T follicular helper cell (primary cell): ENCODE results near the gene FAM227B.
"Not testable (repeated sequence)": the region's sequence is repeated elsewhere in the genome, so short reads cannot be mapped to it uniquely, and the experiment has no call there.

Source experiments
- DNase-seq: peaks from one replicate; pipeline ENCODE4 v3.0.0-alpha.2; 2020; ENCODE audit warnings: low read depth

Gene FAM227B

GRCh38 chr15:49494842-49495241 is 125.8 kb downstream of the FAM227B start:
- no peak for DNase-seq

DNA sequence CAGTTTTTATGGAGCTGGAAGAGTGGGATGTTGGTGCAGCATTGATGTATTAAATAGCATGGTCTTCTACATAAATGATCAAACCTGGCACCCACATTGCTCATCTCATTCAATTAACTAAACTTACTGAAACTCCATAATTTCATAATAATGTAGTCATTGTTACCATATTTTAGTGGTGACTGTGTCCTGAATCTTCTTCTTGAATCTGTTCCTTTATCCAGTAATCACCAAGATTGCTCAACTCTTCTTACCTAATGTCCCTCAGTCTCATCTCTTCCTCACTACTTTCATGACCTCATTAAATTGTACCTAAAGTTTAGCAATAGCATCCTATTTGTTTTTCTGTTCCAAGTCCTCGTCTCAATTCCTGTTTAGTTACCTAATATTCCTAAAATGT is 127.8 kb downstream of the FAM227B start:
- no peak for DNase-seq

DNA sequence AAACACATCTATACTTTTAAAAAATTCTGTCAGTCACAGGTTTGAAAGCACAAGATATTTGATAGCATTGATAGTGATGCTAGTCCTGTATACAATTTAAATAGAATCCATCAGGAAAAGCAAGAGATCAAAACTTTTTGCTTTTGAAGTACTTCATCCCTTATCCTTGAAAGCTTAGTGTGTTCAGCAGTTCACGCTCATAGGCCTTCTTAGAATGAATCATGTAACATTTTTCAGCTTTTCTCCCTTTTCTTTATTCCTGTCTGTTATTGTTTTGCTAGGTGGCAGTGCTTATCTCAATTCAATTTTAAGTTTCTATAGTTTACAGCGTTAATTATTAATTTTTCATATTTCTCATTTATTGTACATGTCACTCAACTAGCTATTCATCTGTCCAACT is 128.5 kb downstream of the FAM227B start:
- DNase-seq = no peak

DNA sequence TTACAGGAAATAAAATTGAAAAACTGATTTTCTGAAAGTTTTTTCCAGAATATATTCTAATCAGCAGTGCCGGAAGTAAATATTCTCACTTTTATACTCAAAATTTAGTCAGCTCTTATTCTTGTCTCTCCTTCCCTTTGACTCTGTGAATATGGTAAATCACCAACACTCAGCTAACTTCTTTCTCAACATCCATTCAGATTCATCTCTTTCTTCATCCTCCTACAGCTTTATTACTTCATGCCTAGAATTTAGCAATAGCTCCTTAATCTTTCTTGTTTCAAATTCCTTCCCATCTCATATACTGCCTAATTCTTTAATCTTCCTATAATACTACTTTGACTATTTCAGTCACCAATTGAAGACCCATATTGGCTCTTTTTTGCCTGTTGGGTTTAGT is 129.7 kb downstream of the FAM227B start:
- no peak for DNase-seq

DNA sequence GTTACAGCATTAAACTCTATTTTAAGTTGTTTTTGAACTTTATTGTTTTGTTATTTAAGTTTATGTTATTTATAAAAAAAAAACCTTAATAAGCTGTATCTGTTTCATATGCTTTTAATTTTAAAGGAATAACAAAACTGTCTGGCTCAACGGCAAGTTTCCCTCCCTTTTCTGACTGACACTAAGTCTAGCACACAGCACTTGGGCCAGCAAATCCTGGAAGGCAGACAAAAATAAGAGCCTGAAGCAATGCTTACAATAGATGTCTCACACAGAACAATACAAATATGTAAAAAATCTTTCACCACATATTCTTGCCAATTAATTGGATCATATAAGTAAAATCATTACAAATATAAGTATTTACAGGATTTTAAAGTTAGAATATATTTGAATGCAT is 135.2 kb downstream of the FAM227B start:
- not testable (repeated sequence) for DNase-seq

GRCh38 chr15:49478982-49479381 is 141.6 kb downstream of the FAM227B start:
- not testable (repeated sequence) for DNase-seq

DNA sequence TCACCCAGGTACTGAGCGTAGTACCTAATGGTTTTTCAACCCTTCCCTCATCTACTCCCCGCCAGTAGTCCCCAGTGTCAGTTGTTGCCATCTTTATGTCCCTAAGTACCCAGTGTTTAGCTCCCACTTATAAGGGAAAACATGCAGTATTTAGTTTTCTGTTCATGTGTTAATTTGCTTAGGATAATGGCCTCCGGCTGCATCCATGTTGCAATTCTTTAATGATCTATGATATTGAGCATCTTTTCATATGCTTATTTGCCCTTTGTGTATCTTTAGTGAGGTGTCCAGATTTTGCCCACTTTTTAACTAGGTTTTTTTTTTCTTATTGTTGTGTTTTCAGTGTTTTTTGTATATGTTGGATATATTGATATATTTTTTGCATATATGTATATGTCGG is 142.6 kb downstream of the FAM227B start:
- DNase-seq = not testable (repeated sequence)

GRCh38 chr15:49473031-49473430 is 147.6 kb downstream of the FAM227B start:
- DNase-seq = no peak

DNA sequence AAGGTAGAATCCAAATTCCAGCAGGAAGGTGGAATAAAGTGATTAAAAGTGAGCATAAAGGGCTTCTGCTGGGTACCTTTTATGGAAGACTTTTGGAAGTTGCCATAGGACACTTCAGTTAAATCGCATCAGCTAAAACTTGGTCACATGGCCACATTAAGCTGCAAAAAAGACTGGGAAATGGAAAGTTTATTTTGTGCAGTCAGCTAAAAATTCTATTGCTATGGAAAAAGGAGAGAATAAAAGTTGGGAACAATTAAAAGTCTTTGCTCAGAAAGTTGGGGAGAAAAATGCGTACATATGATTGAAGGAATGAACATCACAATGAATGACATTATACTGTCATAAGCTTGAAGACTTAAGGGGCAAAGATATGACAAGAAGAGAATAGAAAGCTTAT is 148.3 kb downstream of the FAM227B start:
- no peak for DNase-seq

DNA sequence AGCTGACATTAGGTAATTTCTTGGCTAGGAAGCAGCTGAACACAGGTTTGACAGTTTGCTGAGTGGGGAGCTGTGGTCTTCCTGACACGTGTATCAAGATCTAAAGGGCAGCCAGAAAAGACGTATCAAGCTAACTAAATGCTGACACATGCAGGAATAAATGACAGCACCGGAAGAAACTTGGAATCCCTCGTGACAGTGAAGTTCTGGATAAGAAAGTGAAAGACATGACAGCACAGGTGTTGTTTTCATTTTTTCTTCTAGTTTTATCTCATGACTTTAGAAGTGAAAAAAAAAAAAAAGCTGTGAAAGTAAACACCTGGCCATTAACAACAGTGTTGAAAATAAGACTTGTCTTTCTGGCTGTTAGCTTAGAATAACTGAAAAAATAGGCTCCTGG is 148.9 kb downstream of the FAM227B start:
- no peak for DNase-seq

DNA sequence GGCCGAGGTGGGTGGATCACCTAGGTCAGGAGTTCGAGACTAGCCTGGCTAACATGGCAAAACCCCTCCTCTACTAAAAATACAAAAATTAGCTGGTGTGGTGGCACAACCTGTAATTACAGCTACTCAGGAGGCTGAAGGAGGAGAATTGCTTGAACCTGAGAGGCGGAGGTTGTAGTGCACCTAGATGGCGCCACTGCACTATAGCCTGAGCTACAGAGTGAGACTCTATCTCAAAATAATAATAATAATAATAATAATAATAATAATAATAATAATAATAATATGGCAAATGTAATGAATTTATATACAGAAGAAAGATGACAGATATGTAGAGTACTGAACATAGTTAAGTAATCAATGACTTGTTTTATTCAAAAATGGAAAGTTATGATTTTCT is 149.4 kb downstream of the FAM227B start:
- not testable (repeated sequence) for DNase-seq

GRCh38 chr15:49468481-49468839 is 152.2 kb downstream of the FAM227B start:
- DNase-seq = no peak

DNA sequence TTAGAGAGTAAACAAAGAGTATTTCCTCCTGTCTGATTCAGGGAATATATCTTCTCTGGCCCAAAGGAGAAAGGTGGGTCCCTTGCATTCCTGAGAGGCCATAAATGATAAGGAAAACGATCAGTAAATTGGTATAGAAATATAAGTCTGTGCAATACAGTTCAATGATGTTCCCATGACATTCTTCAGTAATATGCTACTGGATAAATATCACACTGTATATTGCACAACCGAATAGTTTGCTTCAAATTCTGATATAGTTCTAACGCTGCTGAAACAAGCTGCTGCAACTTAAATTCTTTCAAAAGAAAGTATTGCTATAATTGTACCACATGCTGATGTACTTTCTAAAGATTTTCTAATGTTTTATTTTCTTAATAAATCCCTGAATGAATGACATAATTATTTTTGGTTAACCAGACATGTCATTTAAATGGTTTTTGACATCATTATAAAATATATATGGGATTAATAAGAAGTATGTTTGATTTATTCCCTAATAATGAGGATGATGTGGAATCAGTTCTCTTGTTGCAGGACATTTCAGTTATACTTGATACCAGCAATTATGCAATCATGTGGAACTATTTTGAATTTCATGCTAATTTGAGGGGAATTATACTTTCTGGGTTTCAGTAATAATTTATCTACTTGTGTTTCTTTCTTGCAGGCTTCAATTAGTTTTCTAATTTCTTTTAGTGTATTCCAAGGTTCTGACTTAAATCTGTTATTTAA is 152.7 kb downstream of the FAM227B start:
- no peak for DNase-seq

DNA sequence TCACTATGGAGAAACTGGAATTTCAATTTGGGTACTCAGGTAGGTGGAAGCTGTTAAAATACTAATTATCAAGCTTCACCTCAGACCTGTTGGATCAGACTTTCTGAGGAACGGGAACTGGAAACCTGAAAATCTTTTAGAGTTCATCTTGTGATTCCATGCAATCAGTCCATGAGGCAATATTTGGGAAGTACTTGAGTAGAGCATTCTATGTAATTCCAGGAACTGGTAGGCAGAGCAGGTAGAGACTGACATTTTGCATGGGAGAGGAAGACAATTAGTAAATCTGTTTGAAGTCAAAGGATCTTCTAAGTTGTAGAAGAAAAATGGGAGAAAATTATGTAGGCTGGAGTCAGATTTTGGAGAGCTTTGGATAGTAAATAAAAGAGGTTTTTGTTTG is 154.5 kb downstream of the FAM227B start:
- DNase-seq = no peak

DNA sequence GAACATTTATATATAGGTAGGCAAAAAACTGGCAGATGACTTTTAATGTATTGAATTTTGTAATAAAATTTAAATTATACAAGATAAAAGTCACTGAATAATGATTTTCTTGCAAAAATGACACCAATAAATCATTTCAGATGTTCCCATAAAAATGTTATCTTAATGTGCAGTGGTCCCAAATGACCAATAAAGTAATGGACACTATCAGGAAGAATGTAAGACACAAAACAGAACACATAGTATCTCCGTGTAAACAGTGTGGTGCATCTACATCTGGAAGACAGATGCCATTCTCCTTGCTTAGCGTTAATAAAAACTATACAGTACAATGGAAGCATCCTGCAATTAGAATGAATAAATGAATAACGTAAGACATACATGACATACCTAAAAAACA is 156.1 kb downstream of the FAM227B start:
- DNase-seq = no peak

GRCh38 chr15:49462232-49462844 is 158.3 kb downstream of the FAM227B start:
- DNase-seq = no peak

DNA sequence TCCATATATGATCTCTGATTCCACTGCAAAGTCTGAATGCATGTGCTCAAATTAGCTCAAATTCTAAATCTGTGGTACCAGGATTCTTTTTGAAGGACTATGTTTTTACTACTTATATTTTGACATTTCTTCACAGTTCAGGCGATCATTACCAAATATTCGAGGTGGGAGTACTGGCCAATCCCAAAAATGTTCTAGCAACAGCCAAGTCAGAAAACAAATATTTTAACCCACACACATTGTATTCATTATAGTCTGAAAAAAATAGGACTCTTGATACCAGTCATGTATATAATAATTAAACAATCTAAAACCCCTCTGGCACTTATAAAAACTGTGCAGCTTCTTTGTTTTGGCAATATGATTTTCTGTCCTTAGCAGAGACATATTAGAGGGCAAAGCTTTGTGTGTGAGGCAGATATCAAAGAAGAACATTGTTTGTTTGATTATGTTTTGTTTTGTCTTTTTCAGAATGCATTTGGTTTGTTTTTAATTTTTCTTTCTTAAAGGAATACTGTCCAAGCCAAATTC is 160.1 kb downstream of the FAM227B start:
- DNase-seq = no peak

DNA sequence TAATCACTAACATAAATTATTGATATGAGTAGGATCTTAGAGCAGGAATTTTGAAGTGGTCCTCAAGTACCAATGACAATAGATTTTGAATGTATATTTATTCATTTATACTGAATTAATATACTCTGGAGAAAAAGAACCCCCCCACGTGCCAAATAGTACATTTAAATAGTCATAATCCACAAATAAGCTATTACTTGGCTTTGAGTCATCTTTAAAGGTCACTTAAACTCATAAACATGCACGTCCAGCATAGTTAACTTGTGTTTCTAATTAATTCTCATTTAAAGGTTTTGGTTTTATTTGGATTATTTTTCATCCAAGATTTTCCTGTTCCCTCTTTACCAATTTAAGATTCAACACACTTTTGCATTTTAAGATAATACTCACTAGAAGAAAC is 162.5 kb downstream of the FAM227B start:
- DNase-seq = no peak

DNA sequence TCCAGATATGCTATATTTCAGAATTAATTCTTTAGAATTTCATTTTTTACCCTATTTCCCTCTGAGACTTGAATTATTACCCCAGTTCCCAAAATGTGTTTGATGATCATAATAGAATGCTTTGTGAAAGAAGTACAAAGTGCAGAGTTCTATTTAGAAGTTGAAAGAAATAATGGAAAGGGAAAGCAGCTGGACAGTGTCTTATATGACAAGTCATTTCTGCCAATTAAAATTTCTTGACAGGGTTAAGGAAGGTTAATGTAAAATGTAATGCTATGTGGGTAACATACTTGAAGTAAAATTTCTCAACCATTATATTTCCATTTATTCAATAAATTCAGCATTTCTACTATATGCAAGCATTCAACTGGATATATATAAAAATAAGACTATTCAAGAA is 164.5 kb downstream of the FAM227B start:
- DNase-seq = no peak

DNA sequence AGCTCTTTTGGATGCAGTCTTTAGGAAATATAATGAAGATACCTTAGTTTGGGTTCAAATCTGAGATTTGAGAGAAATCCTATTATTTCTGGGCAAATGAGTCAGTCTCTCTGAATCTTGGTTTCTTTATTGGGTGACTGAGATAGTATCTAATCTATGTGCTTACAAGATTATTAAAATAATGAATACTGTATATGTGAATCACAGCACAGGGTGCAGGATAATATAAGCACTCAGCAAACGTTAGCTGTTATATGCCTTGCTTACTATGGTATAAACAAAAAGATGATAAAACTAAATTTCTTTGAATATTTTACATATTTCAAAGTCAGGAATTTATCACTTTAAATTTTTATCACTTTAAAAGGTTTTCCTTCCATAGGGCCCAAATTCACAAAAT is 168.0 kb downstream of the FAM227B start:
- no peak for DNase-seq

DNA sequence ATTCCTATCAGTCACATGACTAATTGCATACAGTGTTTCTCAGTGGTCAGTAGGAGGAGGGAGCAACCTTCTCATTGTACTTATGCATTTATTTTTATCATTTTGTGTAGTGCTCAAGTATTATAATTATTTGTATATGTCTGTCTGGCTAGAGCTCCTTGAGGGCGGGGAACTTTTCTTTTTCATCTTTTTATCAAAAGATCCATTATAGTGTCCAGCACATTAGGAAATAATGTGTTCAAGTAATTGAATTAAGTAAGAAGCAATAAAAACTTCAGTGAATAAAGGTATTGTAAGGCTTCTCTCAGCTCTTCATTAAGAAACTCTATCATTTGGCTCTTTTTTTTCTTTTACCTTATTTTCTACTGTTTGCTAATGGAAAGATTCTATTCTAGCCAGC is 178.8 kb downstream of the FAM227B start:
- DNase-seq = no peak

DNA sequence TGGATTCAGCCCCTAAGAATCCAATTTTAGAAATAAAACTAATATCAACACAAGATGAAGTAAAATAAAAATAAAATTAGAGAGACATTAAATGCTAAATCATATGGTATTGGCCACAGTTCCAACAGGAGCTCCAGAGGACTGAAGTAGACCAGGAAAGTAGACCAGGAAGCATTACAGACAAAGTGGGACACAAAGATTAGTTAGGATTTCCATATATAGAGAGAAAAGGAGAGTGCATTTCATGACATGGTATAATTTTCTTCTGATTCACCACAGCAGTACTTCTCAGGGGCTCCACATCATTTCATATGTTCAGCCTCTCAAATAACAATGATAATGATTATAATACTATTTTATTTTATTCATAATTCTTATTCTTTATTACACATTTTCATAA is 179.3 kb downstream of the FAM227B start:
- no peak for DNase-seq

DNA sequence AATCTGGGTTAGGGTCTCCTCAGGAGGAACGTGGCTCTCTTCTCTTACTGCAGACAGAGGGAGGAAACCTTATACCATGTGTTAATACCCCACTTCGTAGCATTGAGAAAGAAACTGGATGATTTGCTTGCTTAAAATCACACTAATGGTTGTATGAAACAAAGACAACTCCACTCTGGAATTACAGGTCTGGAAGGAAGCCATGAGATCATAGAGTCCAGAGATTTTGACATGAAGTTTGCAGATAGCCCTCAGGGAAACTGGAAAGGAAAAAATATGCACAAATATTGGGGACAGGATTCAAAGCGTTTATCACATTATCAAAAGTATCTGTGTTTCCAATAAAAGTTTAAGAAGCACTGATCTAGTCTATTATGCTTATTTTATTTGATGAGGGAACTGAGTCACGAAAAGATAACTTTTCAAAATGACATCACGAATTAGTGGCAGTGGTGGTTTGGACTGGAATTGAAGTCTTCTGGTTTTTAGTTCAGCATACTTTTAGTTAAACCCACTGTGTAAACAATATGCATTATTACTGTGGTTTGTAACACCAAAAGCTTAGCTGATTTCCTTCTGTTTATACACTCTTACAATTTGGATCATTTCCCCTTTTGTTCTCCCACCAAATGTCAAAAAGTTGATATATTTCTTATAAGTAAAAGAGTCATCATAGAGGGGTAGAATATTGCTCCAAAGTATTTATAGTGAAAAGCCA is 180.8 kb downstream of the FAM227B start:
- DNase-seq = no peak
